ENCODE results near the gene SLC25A11. TPM values are rescaled to one million over a fixed set of nuclear protein-coding genes. Genes with fewer than 3 reads are reported as not detected.

Gene SLC25A11
- total RNA-seq, 2 donors from 2014 or later = 77.5 to 90.0 TPM

DNA sequence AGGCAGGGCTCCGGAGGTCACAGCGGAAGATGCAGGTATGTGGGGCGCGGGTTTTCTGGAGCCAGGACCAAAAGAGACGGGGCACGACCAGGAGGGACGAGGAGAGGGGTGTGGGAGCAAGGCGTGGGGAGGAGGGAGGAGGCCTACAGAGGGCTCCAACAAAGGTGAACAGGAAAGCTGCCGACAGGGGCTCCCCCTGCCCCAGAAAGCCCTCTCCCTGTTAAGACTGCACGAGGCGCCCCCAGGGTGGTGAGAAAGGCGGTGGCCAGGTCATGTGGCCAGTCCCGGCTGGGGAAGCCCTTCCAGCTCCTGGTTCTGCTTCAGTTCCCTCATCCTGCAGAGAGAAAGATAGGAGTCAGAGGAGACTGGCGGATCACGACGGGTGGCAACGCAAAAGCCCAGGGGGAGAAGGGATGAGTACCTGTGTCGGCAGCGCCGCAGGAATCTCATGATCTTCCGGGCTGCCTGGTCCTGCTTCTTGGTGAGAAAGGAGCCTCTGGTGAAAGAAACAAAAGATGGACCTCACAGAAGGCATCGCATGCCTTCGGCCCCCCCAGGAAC, 28.7 kb upstream of the SLC25A11 start:
- intact Hi-C loops (cut with DNase I, micrococcal nuclease) = no loop called here
- ATAC-seq = no peak
- no peak for DNase-seq

GRCh38 chr17:4967539-4968485, 28.0 kb upstream of the SLC25A11 start, which contains the start of gene SPAG7:
TSS of gene SPAG7 (minus strand) at chr17:4967817. CDS start at chr17:4967804, 13 bp downstream.
- peak; percentile 74 for ATAC-seq
- intact Hi-C loops (cut with DNase I, micrococcal nuclease) = no loop called here
- peak; percentile 92 to 95 for DNase-seq

DNA sequence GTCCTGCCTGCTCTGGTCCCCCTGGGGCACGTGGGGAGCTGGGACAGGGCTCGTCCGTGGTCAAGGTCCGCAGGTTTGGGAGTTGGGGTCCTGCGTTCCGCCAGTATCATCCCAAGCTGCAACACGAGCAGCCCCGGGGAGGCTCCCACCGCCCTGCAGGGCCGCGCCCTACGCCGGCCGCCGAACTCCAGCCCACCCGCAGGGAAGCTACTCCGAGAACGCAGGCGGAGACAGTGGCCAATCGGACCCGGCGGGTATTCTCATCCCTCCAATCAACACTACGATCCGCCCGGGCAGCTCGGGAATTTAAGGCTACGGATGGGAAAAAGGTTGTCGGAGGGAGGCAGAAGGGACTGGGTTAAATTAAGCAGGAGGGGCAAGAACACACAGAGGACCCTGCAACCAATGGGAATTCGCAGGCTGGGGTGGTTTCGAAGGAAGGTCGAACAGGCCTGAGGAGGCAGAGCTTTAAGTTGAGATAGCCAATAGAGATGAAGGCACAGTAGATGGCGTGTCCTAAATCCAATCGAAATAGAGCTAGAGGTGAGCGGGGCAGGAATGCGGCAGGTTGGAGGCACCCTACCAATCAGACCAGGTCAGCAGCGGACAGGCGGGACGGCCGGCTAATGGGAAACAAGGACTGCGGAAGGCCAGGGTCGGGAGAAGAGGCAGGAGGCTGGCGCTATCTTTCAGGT, 27.1 kb upstream of the SLC25A11 start:
- DNase-seq = peak; percentile 94 to 100

GRCh38 chr17:4965311-4965986, 25.6 kb upstream of the SLC25A11 start:
- DNase-seq = no peak
- ATAC-seq = no peak
- intact Hi-C loops (cut with DNase I, micrococcal nuclease) = no loop called here

More for the DNA sequence above, 27.1 kb upstream of the SLC25A11 start:
- peak; percentile 79 for ATAC-seq
- intact Hi-C loops (cut with DNase I, micrococcal nuclease) = no loop called here

DNA sequence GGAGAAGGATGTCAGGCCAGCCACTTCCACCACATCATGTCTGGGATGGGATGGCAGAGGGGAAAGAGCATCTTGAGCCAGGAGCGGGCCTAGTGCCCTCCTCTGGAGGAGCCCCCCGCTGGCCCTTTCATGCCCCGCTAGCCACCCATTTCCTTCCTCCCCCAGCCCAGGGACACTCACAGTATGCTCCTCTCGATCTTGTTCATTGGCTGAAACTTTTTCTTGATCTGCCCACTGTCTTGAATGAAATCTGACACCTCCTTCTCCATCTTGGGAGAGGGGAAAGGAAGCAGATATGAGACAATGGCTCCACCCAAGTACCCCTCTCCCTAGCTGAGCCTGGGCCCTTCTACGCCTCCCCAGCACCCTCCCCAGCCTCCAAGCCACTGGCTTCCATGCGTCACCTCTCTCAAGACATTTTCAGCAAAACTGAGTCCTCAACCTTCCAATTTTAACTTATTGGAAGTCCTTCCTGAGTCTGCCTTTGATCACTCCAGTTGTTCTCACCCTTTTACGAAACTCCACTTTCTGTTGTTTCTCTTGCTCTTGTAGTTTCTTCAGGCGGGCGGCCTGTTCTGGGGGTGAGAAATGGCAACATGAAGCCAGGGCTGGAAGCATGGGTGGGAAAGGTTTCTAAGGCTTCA, 20.6 kb upstream of the SLC25A11 start:
- ATAC-seq (no peak), DNase-seq (no peak)
- intact Hi-C loops (cut with DNase I, micrococcal nuclease) = no loop called here

DNA sequence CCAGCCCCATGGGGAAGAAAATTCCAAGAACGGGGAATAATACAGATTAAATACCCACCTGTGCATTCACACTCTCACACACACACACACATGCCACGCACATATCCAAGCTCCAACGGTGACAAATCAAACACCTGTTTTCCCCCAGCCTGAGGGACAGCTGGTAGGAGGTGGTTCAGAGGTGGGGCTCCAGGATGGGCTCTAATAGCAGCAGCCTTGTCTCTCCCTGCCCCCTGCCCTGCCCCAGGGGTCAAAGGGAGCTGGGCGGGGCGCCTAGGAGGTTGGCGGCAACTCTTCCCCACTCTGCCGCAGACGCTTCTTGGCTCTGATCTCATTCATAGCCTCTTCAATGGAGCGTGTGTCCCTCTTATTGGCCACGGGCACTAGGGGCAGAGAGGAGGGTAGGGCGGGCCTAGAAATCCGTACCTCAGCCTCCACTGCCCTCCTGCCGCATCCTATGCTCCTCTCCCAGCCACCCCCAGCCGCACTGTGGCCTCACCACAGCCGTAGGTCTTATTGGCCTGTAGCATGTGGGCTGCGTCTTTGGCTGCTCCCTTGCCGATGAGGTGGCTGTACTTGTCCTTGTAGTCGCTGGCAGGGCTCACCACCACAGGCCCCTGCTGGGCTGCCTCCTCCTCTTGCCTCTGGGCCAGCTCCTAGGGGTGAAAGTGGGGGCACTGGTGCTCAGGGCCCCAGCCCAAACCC, 19.6 kb upstream of the SLC25A11 start:
- peak; percentile 79 for ATAC-seq
- no peak for DNase-seq
- intact Hi-C loops (cut with DNase I, micrococcal nuclease) = no loop called here

- peak; percentile 33 for ATAC-seq
- intact Hi-C loops (cut with DNase I, micrococcal nuclease) = no loop called here
- DNase-seq = no peak
Observed at GRCh38 chr17:4958102-4958501, 18.3 kb upstream of the SLC25A11 start.

DNA sequence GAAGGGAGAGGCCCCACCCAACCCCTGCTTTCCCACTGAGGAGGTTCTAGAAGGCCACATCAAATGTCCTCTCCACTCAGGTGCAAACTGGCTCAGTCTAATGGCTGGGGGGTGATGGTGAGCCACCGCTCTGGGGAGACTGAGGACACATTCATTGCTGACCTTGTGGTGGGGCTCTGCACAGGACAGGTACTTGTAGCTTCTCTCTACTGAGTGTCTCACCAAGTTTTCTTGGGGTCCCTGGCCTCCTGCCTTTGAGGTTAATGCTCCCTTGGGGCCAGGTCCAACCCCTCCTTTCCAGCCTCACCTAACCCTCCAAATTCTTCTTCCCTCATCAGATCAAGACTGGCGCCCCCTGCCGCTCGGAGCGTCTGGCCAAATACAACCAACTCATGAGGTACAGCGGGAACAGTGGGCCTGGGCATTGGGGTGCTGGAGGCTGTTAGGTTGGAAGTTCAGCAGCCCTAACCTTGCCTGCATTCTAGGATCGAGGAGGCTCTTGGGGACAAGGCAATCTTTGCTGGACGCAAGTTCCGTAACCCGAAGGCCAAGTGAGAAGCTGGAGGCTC, 16.7 kb upstream of the SLC25A11 start:
- ATAC-seq = no peak
- DNase-seq = peak in 1 of 2 donors; percentile 57
- intact Hi-C loops (cut with DNase I, micrococcal nuclease) = no loop called here

- no peak for DNase-seq
- no peak for ATAC-seq
- intact Hi-C loops (cut with DNase I, micrococcal nuclease) = no loop called here
Observed at GRCh38 chr17:4955091-4955490, 15.2 kb upstream of the SLC25A11 start.

DNA sequence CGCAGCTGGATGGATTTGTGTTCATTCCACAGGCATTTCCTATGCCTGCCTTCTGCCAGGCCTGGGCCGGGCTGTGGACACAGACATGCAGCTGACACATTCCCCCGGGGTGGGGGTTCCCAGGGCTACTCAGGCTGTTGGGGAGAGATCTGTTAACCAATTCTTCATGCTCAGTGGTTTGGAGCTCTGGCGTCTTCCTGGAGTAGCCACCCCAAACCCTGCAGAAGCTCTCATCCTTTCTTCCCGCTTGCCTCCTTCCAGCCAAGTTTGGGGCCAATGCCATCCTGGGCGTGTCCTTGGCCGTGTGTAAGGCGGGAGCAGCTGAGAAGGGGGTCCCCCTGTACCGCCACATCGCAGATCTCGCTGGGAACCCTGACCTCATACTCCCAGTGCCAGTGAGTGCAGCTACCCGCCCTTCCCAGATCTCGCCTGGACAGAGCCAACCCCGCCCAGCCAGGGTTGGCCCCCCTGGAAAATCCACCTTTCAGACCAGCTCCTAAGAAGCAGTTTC, 13.7 kb upstream of the SLC25A11 start:
- DNase-seq = no peak

DNA sequence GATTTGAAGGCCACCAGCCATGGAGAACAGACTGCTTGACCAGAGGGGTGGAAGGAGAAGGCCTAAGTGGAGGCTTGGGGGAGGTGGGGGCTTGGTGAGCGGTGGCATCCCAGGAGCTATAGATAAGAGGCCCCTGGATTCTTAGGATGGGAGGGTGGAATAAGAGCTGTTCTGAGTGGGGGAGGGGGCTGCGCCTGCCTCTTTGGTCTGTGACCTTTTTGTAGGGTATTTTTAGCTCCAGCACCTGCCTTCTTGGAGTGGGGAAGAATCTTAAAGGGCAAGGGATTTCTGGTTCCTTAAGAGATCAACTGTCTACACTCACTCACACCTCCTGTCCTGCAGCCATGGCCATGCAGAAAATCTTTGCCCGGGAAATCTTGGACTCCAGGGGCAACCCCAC, 11.6 kb upstream of the SLC25A11 start:
- ATAC-seq (no peak), DNase-seq (no peak)
- intact Hi-C loops (cut with DNase I, micrococcal nuclease) = no loop called here

More for the DNA sequence above, 13.7 kb upstream of the SLC25A11 start:
- no peak for ATAC-seq
- intact Hi-C loops (cut with DNase I, micrococcal nuclease) = no loop called here

- peak in 1 of 2 donors; percentile 50 for DNase-seq
- intact Hi-C loops (cut with DNase I, micrococcal nuclease) = no loop called here
- ATAC-seq = no peak
Observed at GRCh38 chr17:4950746-4951204, 10.9 kb upstream of the SLC25A11 start, which contains the start of gene ENO3. TSS of gene ENO3 (plus strand) at chr17:4951119. CDS start at chr17:4951830, 711 bp downstream.

- ATAC-seq (no peak), DNase-seq (peak; percentile 74 to 86)
- intact Hi-C loops (cut with DNase I, micrococcal nuclease) = no loop called here
Observed at GRCh38 chr17:4950075-4950745, 10.4 kb upstream of the SLC25A11 start.

- intact Hi-C loops (cut with DNase I, micrococcal nuclease) = no loop called here
- ATAC-seq (peak; percentile 57), DNase-seq (peak; percentile 90 to 91)
Observed at GRCh38 chr17:4949321-4950074, 9.7 kb upstream of the SLC25A11 start.

GRCh38 chr17:4948931-4949320, 9.1 kb upstream of the SLC25A11 start:
- intact Hi-C loops (cut with DNase I, micrococcal nuclease) = no loop called here
- peak; percentile 84 to 87 for DNase-seq
- ATAC-seq = peak; percentile 57
